Measurements from ENCODE around the gene SERTAD1.

- TF ChIP-seq EZH2 (IDR thresholded peaks at IDR 0.05) (no peak), CTCF (IDR thresholded peaks at IDR 0.05) (no peak), EZH2phosphoT487 (IDR thresholded peaks at IDR 0.05) (no peak)
Observed at GRCh38 chr19:40414542-40415535, 11.0 kb downstream of the SERTAD1 start.

All from neural progenitor cell (in vitro differentiated cells).